ENCODE data around the gene PROX1. TPM values are rescaled to one million over a fixed set of nuclear protein-coding genes. Genes with fewer than 3 reads are reported as not detected.

PROX1 gene
- polyA plus RNA-seq, 1 donor (not counting 4 experiments of a cell fraction or from before 2014, with no cell fraction given), result 0.20 TPM

DNA sequence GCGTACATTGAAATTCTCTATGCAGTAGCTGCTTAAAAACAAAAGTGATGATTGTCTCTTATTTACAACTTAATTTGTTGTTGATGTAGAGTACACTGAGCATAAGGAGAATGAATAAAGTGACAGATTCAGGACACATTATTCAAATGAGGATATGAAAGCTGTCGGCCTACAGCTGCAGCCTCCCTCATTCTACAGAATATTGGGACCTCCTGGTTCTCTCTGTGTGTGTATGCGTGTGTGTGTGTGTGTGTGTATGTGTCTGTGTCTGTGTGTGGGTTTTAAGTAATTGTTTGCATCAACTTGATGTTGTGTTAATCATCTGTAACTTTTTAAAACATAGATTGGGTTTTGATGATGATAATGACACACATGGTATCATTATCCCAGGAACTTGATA is 17.9 kb downstream of the PROX1 start:
- no peak for TF ChIP-seq EZH2 (IDR thresholded peaks at IDR 0.05; ENCODE audit: low read length)
- TF ChIP-seq, protein P1, sequence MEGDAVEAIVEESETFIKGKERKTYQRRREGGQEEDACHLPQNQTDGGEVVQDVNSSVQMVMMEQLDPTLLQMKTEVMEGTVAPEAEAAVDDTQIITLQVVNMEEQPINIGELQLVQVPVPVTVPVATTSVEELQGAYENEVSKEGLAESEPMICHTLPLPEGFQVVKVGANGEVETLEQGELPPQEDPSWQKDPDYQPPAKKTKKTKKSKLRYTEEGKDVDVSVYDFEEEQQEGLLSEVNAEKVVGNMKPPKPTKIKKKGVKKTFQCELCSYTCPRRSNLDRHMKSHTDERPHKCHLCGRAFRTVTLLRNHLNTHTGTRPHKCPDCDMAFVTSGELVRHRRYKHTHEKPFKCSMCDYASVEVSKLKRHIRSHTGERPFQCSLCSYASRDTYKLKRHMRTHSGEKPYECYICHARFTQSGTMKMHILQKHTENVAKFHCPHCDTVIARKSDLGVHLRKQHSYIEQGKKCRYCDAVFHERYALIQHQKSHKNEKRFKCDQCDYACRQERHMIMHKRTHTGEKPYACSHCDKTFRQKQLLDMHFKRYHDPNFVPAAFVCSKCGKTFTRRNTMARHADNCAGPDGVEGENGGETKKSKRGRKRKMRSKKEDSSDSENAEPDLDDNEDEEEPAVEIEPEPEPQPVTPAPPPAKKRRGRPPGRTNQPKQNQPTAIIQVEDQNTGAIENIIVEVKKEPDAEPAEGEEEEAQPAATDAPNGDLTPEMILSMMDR (optimal IDR thresholded peaks at IDR 0.05 in 1 of 3, IDR thresholded peaks at IDR 0.05 in 1 of 3, conservative IDR thresholded peaks at IDR 0.05 in 1 of 3; ENCODE audit: extremely low read depth in 1 of 3, insufficient read depth in 2 of 3, low read length in 3 of 3), result no peak
- no peaks in the 10 kb centered on the region for H3K79me2 ChIP-seq (ENCODE audit: control insufficient read depth, insufficient read depth, low read length)
- H4K20me1 ChIP-seq (ENCODE audit: control insufficient read depth, extremely low read depth, insufficient read depth, low read length), result no peaks in the 10 kb centered on the region
- dilution Hi-C loops (cut with MboI; ENCODE audit: extremely low pct_ligation_motif_present, low sequenced_read_pairs), result no loop called here
- no peak overlapping the region for H3K4me2 ChIP-seq (ENCODE audit: control insufficient read depth, extremely low read depth, insufficient read depth, low read depth, low read length)
- H3K27ac ChIP-seq (ENCODE audit: control insufficient read depth, insufficient read depth, low read length), result no peak overlapping the region
- no peak overlapping the region for H3K4me3 ChIP-seq (ENCODE audit: control insufficient read depth in 2 of 3, extremely low read depth in 1 of 3, insufficient read depth in 2 of 3, low read depth in 1 of 3, low read length in 3 of 3)
- DNase-seq (ENCODE audit: low read depth, low spot score) (no peak), FAIRE-seq (no peak)
- H3K9ac ChIP-seq (ENCODE audit: control insufficient read depth, extremely low read depth, insufficient read depth, low read length), result no peak overlapping the region
- H3K9me1 ChIP-seq (ENCODE audit: control insufficient read depth, extremely low read depth, insufficient read depth, low read length), result no peaks in the 10 kb centered on the region
- H3K36me3 ChIP-seq (ENCODE audit: control insufficient read depth in 2 of 2, extremely low read depth in 1 of 2, insufficient read depth in 2 of 2, low read length in 2 of 2), result no peaks in the 10 kb centered on the region
- no peak overlapping the region for H2AFZ ChIP-seq (ENCODE audit: control insufficient read depth, low read length)
- H3K27me3 ChIP-seq (ENCODE audit: control insufficient read depth, extremely low read depth, insufficient read depth, low read length), result no peaks in the 10 kb centered on the region
- H3K4me1 ChIP-seq (ENCODE audit: control insufficient read depth, extremely low read depth, insufficient read depth, low read length), result no peaks in the 10 kb centered on the region
- H3K9me3 ChIP-seq (ENCODE audit: control insufficient read depth, low read depth, low read length), result no peaks in the 10 kb centered on the region

DNA sequence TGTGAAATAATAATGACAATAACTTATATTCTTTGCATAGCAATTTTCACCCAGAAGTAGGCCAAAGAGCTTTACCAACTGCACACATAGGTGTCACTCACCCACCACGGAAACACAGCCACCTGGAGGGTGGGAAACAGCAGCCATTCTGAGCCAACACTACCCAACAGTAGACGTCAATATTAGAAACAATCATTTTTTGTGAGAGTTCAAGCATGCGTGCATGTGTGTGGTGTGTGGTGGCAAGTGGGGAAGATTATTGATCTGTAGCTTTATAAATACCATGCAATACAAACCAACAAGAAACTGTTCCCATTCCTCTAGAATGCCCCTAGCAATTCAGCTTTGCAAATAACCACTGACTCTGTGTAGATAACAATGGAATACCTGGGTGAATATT is 19.1 kb downstream of the PROX1 start:
- no peak overlapping the region for H3K4me3 ChIP-seq (ENCODE audit: control insufficient read depth in 2 of 3, extremely low read depth in 1 of 3, insufficient read depth in 2 of 3, low read depth in 1 of 3, low read length in 3 of 3)
- DNase-seq (ENCODE audit: low read depth, low spot score), result no peak
- TF ChIP-seq EZH2 (IDR thresholded peaks at IDR 0.05; ENCODE audit: low read length), result no peak
- TF ChIP-seq, protein P1 (optimal IDR thresholded peaks at IDR 0.05 in 1 of 3, IDR thresholded peaks at IDR 0.05 in 1 of 3, conservative IDR thresholded peaks at IDR 0.05 in 1 of 3; ENCODE audit: extremely low read depth in 1 of 3, insufficient read depth in 2 of 3, low read length in 3 of 3), result no peak
- H3K9ac ChIP-seq (ENCODE audit: control insufficient read depth, extremely low read depth, insufficient read depth, low read length), result no peak overlapping the region
- H3K36me3 ChIP-seq (ENCODE audit: control insufficient read depth in 2 of 2, extremely low read depth in 1 of 2, insufficient read depth in 2 of 2, low read length in 2 of 2), result no peaks in the 10 kb centered on the region
- no peak for FAIRE-seq
- no peak overlapping the region for H2AFZ ChIP-seq (ENCODE audit: control insufficient read depth, low read length)
- H3K4me2 ChIP-seq (ENCODE audit: control insufficient read depth, extremely low read depth, insufficient read depth, low read depth, low read length), result no peak overlapping the region
- H3K27me3 ChIP-seq (ENCODE audit: control insufficient read depth, extremely low read depth, insufficient read depth, low read length), result no peaks in the 10 kb centered on the region
- H4K20me1 ChIP-seq (ENCODE audit: control insufficient read depth, extremely low read depth, insufficient read depth, low read length), result no peaks in the 10 kb centered on the region
- no peaks in the 10 kb centered on the region for H3K79me2 ChIP-seq (ENCODE audit: control insufficient read depth, insufficient read depth, low read length)
- dilution Hi-C loops (cut with MboI; ENCODE audit: extremely low pct_ligation_motif_present, low sequenced_read_pairs), result no loop called here
- H3K27ac ChIP-seq (ENCODE audit: control insufficient read depth, insufficient read depth, low read length), result no peak overlapping the region
- no peaks in the 10 kb centered on the region for H3K9me3 ChIP-seq (ENCODE audit: control insufficient read depth, low read depth, low read length)
- H3K4me1 ChIP-seq (ENCODE audit: control insufficient read depth, extremely low read depth, insufficient read depth, low read length), result no peaks in the 10 kb centered on the region
- no peaks in the 10 kb centered on the region for H3K9me1 ChIP-seq (ENCODE audit: control insufficient read depth, extremely low read depth, insufficient read depth, low read length)

All from keratinocyte (primary cell).